HEK293 (cell line): ENCODE measurements around the gene FOXN3.

Experiments
- CTCF ChIA-PET: fragments of 350-600 bp; formaldehyde crosslinking; extraction: SDS; loops from one replicate; lab custom pipeline; 2021; ENCODE audit warnings: antibody characterized with exemption; lab: Yijun Ruan, JAX
- POLR2A ChIA-PET: fragments of 300-600 bp; formaldehyde crosslinking; extraction: SDS; loops from one replicate; lab custom pipeline; 2020; ENCODE audit warnings: antibody characterized with exemption, inconsistent platforms; lab: Yijun Ruan, JAX
- H3K27ac ChIP-seq: fragments of 200-500 bp; sonication (Bioruptor generic); 2 replicates; pipeline ENCODE4 v1.5.1; 2014; ENCODE audit warnings: low read depth, low read length, control low read depth, inconsistent platforms; ENCODE audit errors: extremely low read depth
- H3K36me3 ChIP-seq, 2 experiments: fragments of 200-500 bp in 1 of 2; sonication (Bioruptor generic) in 1 of 2; 1 replicate in 1 of 2; 2 replicates in 1 of 2; pipeline ENCODE4 v1.5.1; 2014 to 2017; ENCODE audit warnings: inconsistent platforms in 2 of 2, low read length in 2 of 2; ENCODE audit not compliant: control insufficient read depth in 2 of 2, insufficient read depth in 1 of 2
- H3K4me1 ChIP-seq: fragments of 200-500 bp; sonication (Bioruptor generic); 2 replicates; pipeline ENCODE4 v1.5.1; 2014; ENCODE audit warnings: mild to moderate bottlenecking, low read length, inconsistent platforms; ENCODE audit not compliant: control insufficient read depth, insufficient read depth
- H3K4me3 ChIP-seq: 2 replicates; pipeline ENCODE4 v1.5.1; 2011; ENCODE audit warnings: low read depth, mild to moderate bottlenecking, control low read depth, low read length, moderate library complexity
- H3K9me3 ChIP-seq: fragments of 200-500 bp; sonication (Bioruptor generic); 2 replicates; pipeline ENCODE4 v1.5.1; 2014; ENCODE audit warnings: low read depth, low read length, inconsistent platforms; ENCODE audit not compliant: control insufficient read depth, insufficient read depth
- BCL6B ChIP-seq: fragments of 450-650 bp; formaldehyde crosslinking; IDR thresholded peaks from 2 replicates; pipeline ENCODE4 v1.5.1; 2017; ENCODE audit warnings: missing biosample characterization, missing genetic modification characterization
- FEZF1 ChIP-seq: fragments of 450-650 bp; formaldehyde crosslinking; IDR thresholded peaks from 2 replicates; pipeline ENCODE4 v1.5.1; 2016; ENCODE audit warnings: missing biosample characterization, missing genetic modification characterization
- GLIS2 ChIP-seq: fragments of 450-650 bp; formaldehyde crosslinking; IDR thresholded peaks from 2 replicates; pipeline ENCODE4 v1.5.1; 2016; ENCODE audit warnings: missing biosample characterization, missing genetic modification characterization
- HIC1 ChIP-seq: fragments of 450-650 bp; formaldehyde crosslinking; IDR thresholded peaks from 2 replicates; pipeline ENCODE4 v1.5.1; 2016; ENCODE audit warnings: missing biosample characterization, missing genetic modification characterization
- PBX3 ChIP-seq: sonication (generic); formaldehyde crosslinking; IDR thresholded peaks from 2 replicates; pipeline ENCODE4 v1.8.1; 2022; ENCODE audit warnings: mild to moderate bottlenecking, moderate library complexity, missing genetic modification reagents
- SALL2 ChIP-seq: fragments of 450-650 bp; formaldehyde crosslinking; IDR thresholded peaks from 2 replicates; pipeline ENCODE4 v1.5.0; 2017; ENCODE audit warnings: missing biosample characterization, mild to moderate bottlenecking, missing genetic modification characterization, borderline replicate concordance
- WT1 ChIP-seq: fragments of 450-650 bp; formaldehyde crosslinking; IDR thresholded peaks from 2 replicates; pipeline ENCODE4 v1.5.1; 2016; ENCODE audit warnings: missing biosample characterization, missing genetic modification characterization
- ZBTB20 ChIP-seq: fragments of 450-650 bp; formaldehyde crosslinking; IDR thresholded peaks from 2 replicates; pipeline ENCODE4 v1.5.1; 2016; ENCODE audit warnings: missing biosample characterization, missing genetic modification characterization
- ZBTB48 ChIP-seq: fragments of 450-650 bp; formaldehyde crosslinking; IDR thresholded peaks from 2 replicates; pipeline ENCODE4 v1.5.1; 2016; ENCODE audit warnings: missing biosample characterization, missing genetic modification characterization
- ZNF112 ChIP-seq: fragments of 450-650 bp; formaldehyde crosslinking; IDR thresholded peaks from 2 replicates; pipeline ENCODE4 v1.5.0; 2017; ENCODE audit warnings: missing biosample characterization, missing genetic modification characterization
- ZNF114 ChIP-seq: fragments of 450-650 bp; formaldehyde crosslinking; IDR thresholded peaks from 2 replicates; pipeline ENCODE4 v1.5.0; 2017; ENCODE audit warnings: missing biosample characterization, missing genetic modification characterization
- ZNF132 ChIP-seq: fragments of 450-650 bp; formaldehyde crosslinking; IDR thresholded peaks from 2 replicates; pipeline ENCODE4 v1.5.1; 2017; ENCODE audit warnings: missing biosample characterization, missing genetic modification characterization, borderline replicate concordance
- ZNF138 ChIP-seq: fragments of 450-650 bp; formaldehyde crosslinking; IDR thresholded peaks from 2 replicates; pipeline ENCODE4 v1.5.1; 2016; ENCODE audit warnings: missing biosample characterization, missing genetic modification characterization, borderline replicate concordance
- ZNF2 ChIP-seq: fragments of 450-650 bp; formaldehyde crosslinking; IDR thresholded peaks from 2 replicates; pipeline ENCODE4 v1.5.1; 2016; ENCODE audit warnings: missing biosample characterization, missing genetic modification characterization
- ZNF202 ChIP-seq: fragments of 450-650 bp; formaldehyde crosslinking; IDR thresholded peaks from 2 replicates; pipeline ENCODE4 v1.5.1; 2016; ENCODE audit warnings: missing biosample characterization, missing genetic modification characterization, borderline replicate concordance
- ZNF416 ChIP-seq: fragments of 450-650 bp; formaldehyde crosslinking; IDR thresholded peaks from 2 replicates; pipeline ENCODE4 v1.5.1; 2016; ENCODE audit warnings: missing biosample characterization, missing genetic modification characterization
- ZNF561 ChIP-seq: fragments of 450-650 bp; IDR thresholded peaks from 2 replicates; pipeline ENCODE4 v1.5.1; 2018; ENCODE audit warnings: missing biosample characterization, missing genetic modification characterization, borderline replicate concordance
- ZNF623 ChIP-seq: fragments of 450-650 bp; formaldehyde crosslinking; IDR thresholded peaks from 2 replicates; pipeline ENCODE4 v1.5.1; 2016; ENCODE audit warnings: missing biosample characterization, missing genetic modification characterization
- ZNF777 ChIP-seq: fragments of 450-650 bp; formaldehyde crosslinking; IDR thresholded peaks from 2 replicates; pipeline ENCODE4 v1.5.1; 2017; ENCODE audit warnings: missing biosample characterization, missing genetic modification characterization, borderline replicate concordance
- TF ChIP-seq, protein P1 (sequence below): fragments of 450-650 bp; formaldehyde crosslinking; IDR thresholded peaks from 2 replicates; pipeline ENCODE4 v1.5.1; 2016; ENCODE audit warnings: missing biosample characterization, missing genetic modification characterization
- TF ChIP-seq, protein P2 (sequence below): fragments of 450-650 bp; formaldehyde crosslinking; IDR thresholded peaks from 2 replicates; pipeline ENCODE4 v1.5.1; 2016; ENCODE audit warnings: missing biosample characterization, missing genetic modification characterization

Gene FOXN3

DNA sequence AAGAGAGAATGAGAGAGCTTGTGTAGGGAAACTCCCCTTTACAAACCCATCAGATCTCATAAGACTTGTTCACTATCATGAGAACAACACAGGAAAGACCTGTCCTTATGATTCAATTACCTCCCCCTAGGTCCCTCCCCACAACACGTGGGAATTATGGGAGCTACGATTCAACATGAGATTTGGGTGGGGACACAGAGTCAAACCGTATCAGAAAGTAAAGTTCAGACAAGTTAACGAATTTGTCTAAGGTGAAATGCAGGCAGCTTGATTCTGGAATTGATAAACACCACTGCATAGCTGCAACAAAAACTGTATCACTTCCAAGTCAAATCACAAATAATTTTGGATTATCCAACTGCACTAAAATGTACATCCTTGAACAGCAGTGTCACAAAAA lies 47.4 kb downstream of the FOXN3 start:
- H3K27ac ChIP-seq, result no peak overlapping the region
- H3K9me3 ChIP-seq, result no peaks in the 10 kb centered on the region; the same call in 1 of the 2 replicates
- TF ChIP-seq ZNF777 (tag by site-specific recombination), result no peak
- CTCF ChIA-PET, result no interaction called here
- no peaks in the 10 kb centered on the region for H3K4me1 ChIP-seq
- no peaks in the 10 kb centered on the region; a peak in 1 of 3 replicates for H3K36me3 ChIP-seq
- H3K4me3 ChIP-seq, result no peak overlapping the region
- POLR2A ChIA-PET, result no interaction called here

DNA sequence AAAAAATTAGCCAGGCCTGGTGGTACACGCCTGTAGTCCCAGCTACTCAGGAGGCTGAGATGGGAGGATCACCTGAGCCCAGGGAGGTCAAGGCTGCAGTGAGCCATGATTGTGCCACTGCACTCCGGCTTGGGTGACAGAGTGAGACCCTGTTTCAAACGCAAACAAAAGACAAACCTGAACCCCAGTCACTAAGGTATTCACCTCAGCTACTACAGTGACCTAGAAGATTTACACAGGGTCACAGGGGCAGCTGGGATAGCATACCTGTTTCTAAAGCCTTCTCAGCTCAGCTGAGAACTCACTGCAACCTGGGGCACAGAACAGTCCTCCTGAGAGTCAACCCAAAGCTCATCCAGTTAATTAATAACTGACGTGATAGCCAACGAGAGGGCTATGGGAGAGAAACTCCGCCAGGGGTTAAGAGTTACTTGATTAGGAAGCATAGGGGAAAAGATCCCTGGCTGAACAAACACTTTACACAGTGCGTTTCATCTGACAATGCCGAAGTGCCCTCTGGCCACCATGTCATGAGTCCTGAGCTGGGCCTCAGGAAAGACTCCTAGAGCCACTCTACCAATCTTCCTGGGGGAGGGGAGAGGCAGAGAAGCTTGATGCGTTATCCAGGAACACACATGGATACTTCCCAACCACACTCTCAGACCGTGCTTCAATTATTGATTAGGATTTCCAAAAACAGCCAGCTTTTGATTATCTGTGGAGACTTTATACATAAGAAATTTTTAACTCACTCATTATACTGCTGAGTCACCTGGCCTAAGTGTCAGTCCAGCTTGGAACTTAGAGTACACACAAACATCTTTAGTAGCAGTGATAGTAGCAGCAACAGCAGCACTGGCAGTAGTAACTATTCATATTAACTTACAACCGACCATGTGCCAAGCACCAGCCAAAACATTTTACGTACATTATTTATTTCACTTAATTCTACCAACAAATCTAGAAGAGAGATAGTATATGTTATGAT lies 48.2 kb downstream of the FOXN3 start:
- CTCF ChIA-PET, result no interaction called here

GRCh38 chr14:89367779-89368120 lies 49.3 kb downstream of the FOXN3 start:
- Histone ChIP-seq H3K4me3 (no peak overlapping the region), H3K27ac (no peak overlapping the region), H3K9me3 (no peaks in the 10 kb centered on the region), H3K4me1 (no peaks in the 10 kb centered on the region), H3K36me3 (no peaks in the 10 kb centered on the region; a peak in 1 of 3 replicates)
- CTCF ChIA-PET, result no interaction called here
- POLR2A ChIA-PET, result no interaction called here
- TF ChIP-seq ZNF112 (tag by site-specific recombination) (no peak), ZNF138 (tag by site-specific recombination) (no peak), ZNF561 (tag by site-specific recombination) (no peak), ZNF132 (tag by site-specific recombination) (no peak), PBX3 (CRISPR knock-in tag) (no peak), HIC1 (no peak), GLIS2 (tag by site-specific recombination) (no peak)

More for the DNA sequence above, 48.2 kb downstream of the FOXN3 start:
- POLR2A ChIA-PET, result no interaction called here
- no peaks in the 10 kb centered on the region for H3K4me1 ChIP-seq
- TF ChIP-seq, protein P1, sequence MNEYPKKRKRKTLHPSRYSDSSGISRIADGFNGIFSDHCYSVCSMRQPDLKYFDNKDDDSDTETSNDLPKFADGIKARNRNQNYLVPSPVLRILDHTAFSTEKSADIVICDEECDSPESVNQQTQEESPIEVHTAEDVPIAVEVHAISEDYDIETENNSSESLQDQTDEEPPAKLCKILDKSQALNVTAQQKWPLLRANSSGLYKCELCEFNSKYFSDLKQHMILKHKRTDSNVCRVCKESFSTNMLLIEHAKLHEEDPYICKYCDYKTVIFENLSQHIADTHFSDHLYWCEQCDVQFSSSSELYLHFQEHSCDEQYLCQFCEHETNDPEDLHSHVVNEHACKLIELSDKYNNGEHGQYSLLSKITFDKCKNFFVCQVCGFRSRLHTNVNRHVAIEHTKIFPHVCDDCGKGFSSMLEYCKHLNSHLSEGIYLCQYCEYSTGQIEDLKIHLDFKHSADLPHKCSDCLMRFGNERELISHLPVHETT (tag by site-specific recombination), result no peak
- TF ChIP-seq WT1 (no peak), SALL2 (tag by site-specific recombination) (no peak), FEZF1 (no peak), ZNF623 (tag by site-specific recombination) (no peak), ZNF2 (no peak), ZNF114 (tag by site-specific recombination) (no peak), ZBTB20 (tag by site-specific recombination) (no peak), ZNF132 (tag by site-specific recombination) (no peak), ZBTB48 (tag by site-specific recombination) (no peak), ZNF202 (tag by site-specific recombination) (no peak), ZNF416 (tag by site-specific recombination) (no peak), BCL6B (tag by site-specific recombination) (no peak), PBX3 (CRISPR knock-in tag) (no peak)
- TF ChIP-seq, protein P2, sequence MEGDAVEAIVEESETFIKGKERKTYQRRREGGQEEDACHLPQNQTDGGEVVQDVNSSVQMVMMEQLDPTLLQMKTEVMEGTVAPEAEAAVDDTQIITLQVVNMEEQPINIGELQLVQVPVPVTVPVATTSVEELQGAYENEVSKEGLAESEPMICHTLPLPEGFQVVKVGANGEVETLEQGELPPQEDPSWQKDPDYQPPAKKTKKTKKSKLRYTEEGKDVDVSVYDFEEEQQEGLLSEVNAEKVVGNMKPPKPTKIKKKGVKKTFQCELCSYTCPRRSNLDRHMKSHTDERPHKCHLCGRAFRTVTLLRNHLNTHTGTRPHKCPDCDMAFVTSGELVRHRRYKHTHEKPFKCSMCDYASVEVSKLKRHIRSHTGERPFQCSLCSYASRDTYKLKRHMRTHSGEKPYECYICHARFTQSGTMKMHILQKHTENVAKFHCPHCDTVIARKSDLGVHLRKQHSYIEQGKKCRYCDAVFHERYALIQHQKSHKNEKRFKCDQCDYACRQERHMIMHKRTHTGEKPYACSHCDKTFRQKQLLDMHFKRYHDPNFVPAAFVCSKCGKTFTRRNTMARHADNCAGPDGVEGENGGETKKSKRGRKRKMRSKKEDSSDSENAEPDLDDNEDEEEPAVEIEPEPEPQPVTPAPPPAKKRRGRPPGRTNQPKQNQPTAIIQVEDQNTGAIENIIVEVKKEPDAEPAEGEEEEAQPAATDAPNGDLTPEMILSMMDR (tag by site-specific recombination), result no peak
- TF ChIP-seq, all 188 proteins: peak for 0
- no peaks in the 10 kb centered on the region; a peak in 1 of 3 replicates for H3K36me3 ChIP-seq
- H3K9me3 ChIP-seq, result no peaks in the 10 kb centered on the region
- H3K4me3 ChIP-seq, result no peak overlapping the region
- H3K27ac ChIP-seq, result no peak overlapping the region
